Iris pigment epithelial cell (primary cell): ENCODE results near the gene KRT78.
"Not testable (repeated sequence)": the region's sequence is repeated elsewhere in the genome, so short reads cannot be mapped to it uniquely, and the experiment has no call there.

Source experiments
- DNase-seq: peaks from one replicate; pipeline ENCODE4 v3.0.0-alpha.2; 2011; ENCODE audit warnings: low read depth

The KRT78 gene

GRCh38 chr12:52796429-52796794, 52.4 kb downstream of the KRT78 start:
- no peak for DNase-seq

- no peak for DNase-seq
Observed at GRCh38 chr12:52795694-52796428, 52.9 kb downstream of the KRT78 start, which contains the start of gene KRT3. Gene KRT3, minus strand, starts transcription at chr12:52796117. Its CDS starts 75 bp downstream, at chr12:52796042.

GRCh38 chr12:52795332-52795674, 53.5 kb downstream of the KRT78 start:
- DNase-seq, result not testable (repeated sequence)

GRCh38 chr12:52794479-52795331, 54.1 kb downstream of the KRT78 start:
- DNase-seq, result no peak

GRCh38 chr12:52792185-52793029, 56.4 kb downstream of the KRT78 start:
- DNase-seq, result no peak

GRCh38 chr12:52791271-52792184, 57.3 kb downstream of the KRT78 start:
- no peak for DNase-seq

GRCh38 chr12:52790427-52791270, 58.1 kb downstream of the KRT78 start:
- DNase-seq, result no peak

- no peak for DNase-seq
Observed at GRCh38 chr12:52789637-52790426, 59.0 kb downstream of the KRT78 start.

GRCh38 chr12:52788876-52789636, 59.7 kb downstream of the KRT78 start:
- no peak for DNase-seq

GRCh38 chr12:52788192-52788875, 60.5 kb downstream of the KRT78 start:
- no peak for DNase-seq
